ENCODE results near the gene OPCML.

OPCML gene

GRCh38 chr11:133172349-133172748, 360.0 kb downstream of the OPCML start:
- no peak for DNase-seq (ENCODE audit: low spot score)

- no peak for DNase-seq (ENCODE audit: low spot score)
Observed at GRCh38 chr11:133171374-133171773, 360.9 kb downstream of the OPCML start.

- no peak for DNase-seq (ENCODE audit: low spot score)
Observed at GRCh38 chr11:133168016-133168415, 364.3 kb downstream of the OPCML start.

GRCh38 chr11:133166662-133167061, 365.6 kb downstream of the OPCML start:
- DNase-seq (ENCODE audit: low spot score) = no peak

GRCh38 chr11:133164986-133165385, 367.3 kb downstream of the OPCML start:
- no peak for DNase-seq (ENCODE audit: low spot score)

- DNase-seq (ENCODE audit: low spot score) = peak; percentile 54
Observed at GRCh38 chr11:133163463-133164419, 368.6 kb downstream of the OPCML start.

- no peak for DNase-seq (ENCODE audit: low spot score)
Observed at GRCh38 chr11:133162227-133162626, 370.1 kb downstream of the OPCML start.

GRCh38 chr11:133160754-133161153, 371.5 kb downstream of the OPCML start:
- no peak for DNase-seq (ENCODE audit: low spot score)

GRCh38 chr11:133156986-133157745, 375.1 kb downstream of the OPCML start:
- DNase-seq (ENCODE audit: low spot score) = peak; percentile 48

GRCh38 chr11:133154781-133155180, 377.5 kb downstream of the OPCML start:
- no peak for DNase-seq (ENCODE audit: low spot score)

- no peak for DNase-seq (ENCODE audit: low spot score)
Observed at GRCh38 chr11:133154076-133154475, 378.2 kb downstream of the OPCML start.

GRCh38 chr11:133153031-133153430, 379.3 kb downstream of the OPCML start:
- DNase-seq (ENCODE audit: low spot score) = no peak

- DNase-seq (ENCODE audit: low spot score) = no peak
Observed at GRCh38 chr11:133149698-133150097, 382.6 kb downstream of the OPCML start.

- no peak for DNase-seq (ENCODE audit: low spot score)
Observed at GRCh38 chr11:133147625-133148024, 384.7 kb downstream of the OPCML start.

GRCh38 chr11:133146697-133147306, 385.5 kb downstream of the OPCML start:
- no peak for DNase-seq (ENCODE audit: low spot score)

- no peak for DNase-seq (ENCODE audit: low spot score)
Observed at GRCh38 chr11:133137939-133138338, 394.4 kb downstream of the OPCML start.

GRCh38 chr11:133137270-133137669, 395.0 kb downstream of the OPCML start:
- no peak for DNase-seq (ENCODE audit: low spot score)

- DNase-seq (ENCODE audit: low spot score) = no peak
Observed at GRCh38 chr11:133136376-133136775, 395.9 kb downstream of the OPCML start.

- peak; percentile 84 for DNase-seq (ENCODE audit: low spot score)
Observed at GRCh38 chr11:133134314-133135173, 397.8 kb downstream of the OPCML start.

- no peak for DNase-seq (ENCODE audit: low spot score)
Observed at GRCh38 chr11:133133606-133134005, 398.7 kb downstream of the OPCML start.

GRCh38 chr11:133133050-133133449, 399.3 kb downstream of the OPCML start:
- no peak for DNase-seq (ENCODE audit: low spot score)

GRCh38 chr11:133127741-133128140, 404.6 kb downstream of the OPCML start:
- DNase-seq (ENCODE audit: low spot score) = no peak

All from D341Med (cell line).